ENCODE results near the gene SMPD3. TPM values are rescaled to one million over a fixed set of nuclear protein-coding genes. Genes with fewer than 3 reads are reported as not detected.

Gene SMPD3
- total and polyA plus RNA-seq, 2 experiments from 2014 or later, result 0.27 to 2.8 TPM

DNA sequence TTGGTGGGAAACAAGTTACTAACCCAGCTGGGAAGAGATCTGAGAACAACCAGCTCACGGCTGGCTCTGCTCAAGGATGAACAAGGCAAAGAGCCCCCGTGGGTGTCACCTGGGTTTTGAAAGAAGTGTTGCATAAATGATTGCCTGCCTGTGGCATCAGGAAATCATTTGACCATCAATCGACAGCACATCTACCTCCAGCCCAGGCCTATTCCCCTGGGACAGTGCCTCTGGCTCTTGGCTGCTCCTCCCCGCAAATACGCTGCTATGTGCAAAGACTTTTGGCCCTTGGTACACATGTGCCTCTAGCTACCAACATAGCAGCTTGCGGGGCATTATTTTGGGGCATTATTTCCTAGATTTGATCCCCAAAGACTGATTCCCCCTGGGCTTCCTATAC is 39.4 kb upstream of the SMPD3 start:
- Histone ChIP-seq H3K27ac (no peak overlapping the region), H3K27me3 (no peaks in the 10 kb centered on the region), H3K4me3 (no peak overlapping the region), H3K4me1 (ENCODE audit: low read depth) (no peaks in the 10 kb centered on the region), H3K36me3 (no peaks in the 10 kb centered on the region), H3K9me3 (ENCODE audit: low read depth) (no peaks in the 10 kb centered on the region)
- no peak for DNase-seq (ENCODE audit: low read depth in 1 of 2, low spot score in 1 of 2)
- TF ChIP-seq CTCF (IDR thresholded peaks at IDR 0.05; ENCODE audit: low read depth, low read length), result no peak

GRCh38 chr16:68487203-68487514 is 38.9 kb upstream of the SMPD3 start:
- H3K4me3 ChIP-seq, result no peak overlapping the region
- no peaks in the 10 kb centered on the region for H3K9me3 ChIP-seq (ENCODE audit: low read depth)
- no peak overlapping the region for H3K27ac ChIP-seq
- DNase-seq (ENCODE audit: low read depth in 1 of 2, low spot score in 1 of 2), result no peak
- no peak for TF ChIP-seq CTCF (IDR thresholded peaks at IDR 0.05; ENCODE audit: low read depth, low read length)
- H3K4me1 ChIP-seq (ENCODE audit: low read depth), result no peaks in the 10 kb centered on the region
- no peaks in the 10 kb centered on the region for H3K27me3 ChIP-seq
- H3K36me3 ChIP-seq, result no peaks in the 10 kb centered on the region

- no peak for TF ChIP-seq CTCF (IDR thresholded peaks at IDR 0.05; ENCODE audit: low read depth, low read length)
- Histone ChIP-seq H3K9me3 (ENCODE audit: low read depth) (no peaks in the 10 kb centered on the region), H3K27ac (no peak overlapping the region), H3K27me3 (no peaks in the 10 kb centered on the region), H3K4me3 (no peak overlapping the region), H3K36me3 (no peaks in the 10 kb centered on the region), H3K4me1 (ENCODE audit: low read depth) (no peaks in the 10 kb centered on the region)
- DNase-seq (ENCODE audit: low read depth in 1 of 2, low spot score in 1 of 2), result no peak
These were observed 38.3 kb upstream of the SMPD3 start for GRCh38 chr16:68486502-68487202.

GRCh38 chr16:68481636-68482035 is 33.3 kb upstream of the SMPD3 start:
- no peak for TF ChIP-seq CTCF (IDR thresholded peaks at IDR 0.05; ENCODE audit: low read depth, low read length)
- Histone ChIP-seq H3K36me3 (no peaks in the 10 kb centered on the region), H3K27ac (no peak overlapping the region)

DNA sequence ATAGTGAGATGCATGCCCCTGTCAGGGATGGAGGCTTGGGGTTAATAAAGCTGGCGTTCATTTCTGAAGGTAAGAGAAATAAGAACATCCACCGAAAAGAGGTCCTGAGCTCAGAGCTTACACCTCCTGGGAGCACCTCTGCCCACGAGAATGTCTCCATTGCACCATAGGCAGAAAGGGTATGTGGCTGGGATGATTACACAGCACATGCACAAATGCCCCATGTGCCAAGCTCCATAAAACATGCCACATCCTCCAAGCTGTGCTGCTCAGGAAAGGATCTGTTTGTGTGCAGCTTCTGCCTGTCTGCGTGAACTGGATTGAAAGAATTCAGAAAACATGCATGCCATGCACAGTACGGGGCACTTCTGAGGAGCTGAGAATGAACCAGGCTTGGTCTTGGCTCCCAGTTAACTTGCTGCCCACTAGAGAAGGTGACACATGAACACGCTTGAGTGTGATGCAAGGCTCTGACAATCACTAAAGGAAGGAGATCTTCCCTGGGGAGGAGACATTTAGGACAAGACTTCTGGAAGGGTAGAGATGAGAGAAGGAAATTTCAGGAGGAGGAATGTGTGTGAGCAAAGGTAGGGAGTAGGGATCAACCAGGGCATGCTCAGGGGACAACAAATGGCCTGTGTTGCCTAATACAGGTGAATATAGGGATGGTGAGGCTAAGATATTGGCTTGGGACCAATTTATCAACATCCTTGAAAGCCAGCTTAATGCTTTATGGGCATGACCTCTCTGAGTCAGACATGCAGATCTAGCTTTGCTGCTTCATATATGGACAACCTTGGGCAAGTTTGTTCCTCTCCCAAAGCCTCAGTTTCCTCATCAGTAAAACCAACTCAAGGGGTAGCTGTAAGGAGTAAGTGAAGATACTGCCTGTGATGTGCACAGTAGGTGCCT is 32.0 kb upstream of the SMPD3 start:
- Histone ChIP-seq H3K36me3 (no peaks in the 10 kb centered on the region), H3K27ac (no peak overlapping the region), H3K4me3 (no peak overlapping the region), H3K4me1 (ENCODE audit: low read depth) (no peaks in the 10 kb centered on the region), H3K9me3 (ENCODE audit: low read depth) (no peaks in the 10 kb centered on the region), H3K27me3 (no peaks in the 10 kb centered on the region)
- TF ChIP-seq CTCF (IDR thresholded peaks at IDR 0.05; ENCODE audit: low read depth, low read length), result no peak
- no peak for DNase-seq (ENCODE audit: low read depth in 1 of 2, low spot score in 1 of 2)

More at GRCh38 chr16:68481636-68482035, 33.3 kb upstream of the SMPD3 start:
- no peak overlapping the region for H3K4me3 ChIP-seq
- no peaks in the 10 kb centered on the region for H3K27me3 ChIP-seq
- no peak for DNase-seq (ENCODE audit: low read depth in 1 of 2, low spot score in 1 of 2)
- no peaks in the 10 kb centered on the region for H3K9me3 ChIP-seq (ENCODE audit: low read depth)
- no peaks in the 10 kb centered on the region for H3K4me1 ChIP-seq (ENCODE audit: low read depth)
